GM18951 (cell line): ENCODE results near the gene TLL1.

Experiments
- POLR2A ChIP-seq: IDR thresholded peaks from 4 replicates; pipeline ENCODE4 v1.6.1; 2011; ENCODE audit warnings: mild to moderate bottlenecking; ENCODE audit not compliant: insufficient read length, insufficient read depth; ENCODE audit errors: extremely low read depth
- in situ Hi-C: fragments of 300-500 bp; cut with MboI; formaldehyde crosslinking; loops from one replicate; pipeline ENCODE4 v1.12.0; 2022; ENCODE audit warnings: low sequenced_read_pairs, mixed read lengths, inconsistent platforms; ENCODE audit not compliant: unreplicated experiment

The TLL1 gene

GRCh38 chr4:165921546-165921945 is 48.5 kb downstream of the TLL1 start:
- in situ Hi-C loops = no loop called here
- no peak for TF ChIP-seq POLR2A

- in situ Hi-C loops = no loop called here
- TF ChIP-seq POLR2A = no peak
These were observed 49.7 kb downstream of the TLL1 start for GRCh38 chr4:165922747-165923146.

- TF ChIP-seq POLR2A = no peak
- in situ Hi-C loops = no loop called here
These were observed 53.3 kb downstream of the TLL1 start for GRCh38 chr4:165926307-165926706.

- in situ Hi-C loops = no loop called here
- TF ChIP-seq POLR2A = no peak
These were observed 54.3 kb downstream of the TLL1 start for GRCh38 chr4:165927366-165927765.

- in situ Hi-C loops = no loop called here
- no peak for TF ChIP-seq POLR2A
These were observed 54.8 kb downstream of the TLL1 start for GRCh38 chr4:165927815-165928214.

- in situ Hi-C loops = no loop called here
- TF ChIP-seq POLR2A = no peak
These were observed 55.6 kb downstream of the TLL1 start for GRCh38 chr4:165928601-165929000.

- no peak for TF ChIP-seq POLR2A
- in situ Hi-C loops = no loop called here
These were observed 56.6 kb downstream of the TLL1 start for GRCh38 chr4:165929662-165930061.

- in situ Hi-C loops = no loop called here
- TF ChIP-seq POLR2A = no peak
These were observed 58.7 kb downstream of the TLL1 start for GRCh38 chr4:165931741-165932140.

- in situ Hi-C loops = no loop called here
- no peak for TF ChIP-seq POLR2A
These were observed 71.9 kb downstream of the TLL1 start for GRCh38 chr4:165944900-165945299.

- in situ Hi-C loops = no loop called here
- TF ChIP-seq POLR2A = no peak
These were observed 73.0 kb downstream of the TLL1 start for GRCh38 chr4:165945991-165946390.

GRCh38 chr4:165947019-165947418 is 74.0 kb downstream of the TLL1 start:
- TF ChIP-seq POLR2A = no peak
- in situ Hi-C loops = no loop called here

- in situ Hi-C loops = no loop called here
- no peak for TF ChIP-seq POLR2A
These were observed 80.1 kb downstream of the TLL1 start for GRCh38 chr4:165953181-165953580.

GRCh38 chr4:165963621-165964020 is 90.6 kb downstream of the TLL1 start:
- TF ChIP-seq POLR2A = no peak
- in situ Hi-C loops = no loop called here

GRCh38 chr4:165964591-165964990 is 91.6 kb downstream of the TLL1 start:
- TF ChIP-seq POLR2A = no peak
- in situ Hi-C loops = no loop called here

- in situ Hi-C loops = no loop called here
- TF ChIP-seq POLR2A = no peak
These were observed 92.5 kb downstream of the TLL1 start for GRCh38 chr4:165965503-165965902.

GRCh38 chr4:165966833-165967232 is 93.8 kb downstream of the TLL1 start:
- no peak for TF ChIP-seq POLR2A
- in situ Hi-C loops = no loop called here

GRCh38 chr4:165967486-165967885 is 94.4 kb downstream of the TLL1 start:
- in situ Hi-C loops = no loop called here
- no peak for TF ChIP-seq POLR2A
